H1 (cell line): Measurements from ENCODE around the gene BRCA1. TPM values are rescaled to one million over a fixed set of nuclear protein-coding genes. Genes with fewer than 3 reads are reported as not detected.
A peak's percentile ranks its signal among the peaks of the same experiment; 100 is the strongest.

Source experiments
- CTCF ChIA-PET: fragments of 300-600 bp; sonication (Branson Sonifier 250); formaldehyde crosslinking; loops from one replicate; lab custom pipeline; 2021; ENCODE audit not compliant: partially characterized antibody; lab: Charles Lee
- POLR2A ChIA-PET: fragments of 300-600 bp; sonication (Branson Sonifier 250); formaldehyde crosslinking; loops from one replicate; lab custom pipeline; 2021; ENCODE audit warnings: inconsistent platforms; ENCODE audit not compliant: partially characterized antibody; lab: Charles Lee
- DNase-seq, 2 experiments: peaks; one replicate each; pipeline versions ENCODE4 v3.0.0 to v3.0.0-alpha.2; 2010 to 2022; ENCODE audit warnings: low spot score in 2 of 2, low read depth in 1 of 2, mixed read lengths in 1 of 2
- FAIRE-seq: peaks from 2 replicates; lab custom pipeline; 2011; peaks lifted over from hg19 to GRCh38; lab: Jason Lieb, UNC
- H2AFZ ChIP-seq: 2 replicates; pipeline ENCODE4 v1.8.1; 2012; ENCODE audit warnings: low read length, inconsistent platforms
- H2AK5ac ChIP-seq: 2 replicates; pipeline ENCODE4 v1.6.1; 2013; ENCODE audit warnings: low read depth, low read length
- H2BK120ac ChIP-seq: replicated peaks from 2 replicates; pipeline ENCODE3; 2013; ENCODE audit warnings: low read depth, low read length, inconsistent platforms
- H2BK12ac ChIP-seq: 2 replicates; pipeline ENCODE4 v1.6.1; 2013; ENCODE audit warnings: low read depth, low read length
- H2BK15ac ChIP-seq: 2 replicates; pipeline ENCODE4 v1.6.1; 2013; ENCODE audit warnings: low read length
- H2BK20ac ChIP-seq: 2 replicates; pipeline ENCODE4 v1.6.1; 2013; ENCODE audit warnings: low read length
- H2BK5ac ChIP-seq: 2 replicates; pipeline ENCODE4 v1.6.1; 2013; ENCODE audit warnings: low read depth, low read length
- H3K14ac ChIP-seq: 2 replicates; pipeline ENCODE4 v1.6.1; 2013; ENCODE audit warnings: inconsistent platforms; ENCODE audit not compliant: insufficient read length
- H3K18ac ChIP-seq: 2 replicates; pipeline ENCODE4 v1.6.1; 2013; ENCODE audit warnings: low read length; ENCODE audit errors: extremely low read depth
- H3K23ac ChIP-seq: 2 replicates; pipeline ENCODE4 v1.6.1; 2013; ENCODE audit warnings: inconsistent platforms; ENCODE audit not compliant: insufficient read length
- H3K23me2 ChIP-seq: 2 replicates; pipeline ENCODE4 v1.6.1; 2013; ENCODE audit warnings: low read depth, low read length
- H3K27ac ChIP-seq: 2 replicates; pipeline ENCODE4 v1.6.1; 2011; ENCODE audit warnings: low read depth, low read length, inconsistent platforms
- H3K27me3 ChIP-seq, 4 experiments: replicated peaks in 1 of 4; 1 replicate in 1 of 4; 2 replicates in 3 of 4; pipeline versions ENCODE4 v1.6.1 to v1.8.1; 2011 to 2013; ENCODE audit warnings: low read length in 3 of 4, mild to moderate bottlenecking in 3 of 4, inconsistent platforms in 2 of 4, mixed read lengths in 2 of 4, moderate library complexity in 1 of 4; ENCODE audit not compliant: control insufficient read depth in 3 of 4, insufficient read depth in 3 of 4; ENCODE audit errors: extremely low read depth in 1 of 4
- H3K36me3 ChIP-seq, 4 experiments: 2 replicates each; pipeline versions ENCODE4 v1.6.1 to v1.8.1; 2011 to 2013; ENCODE audit warnings: mild to moderate bottlenecking in 4 of 4, low read length in 3 of 4, moderate library complexity in 2 of 4, control low read depth in 1 of 4, inconsistent platforms in 1 of 4; ENCODE audit not compliant: insufficient read depth in 4 of 4, control insufficient read depth in 2 of 4
- H3K4ac ChIP-seq: replicated peaks from 2 replicates; pipeline ENCODE3; 2013; ENCODE audit warnings: low read length, low read depth, mixed read lengths, inconsistent platforms; ENCODE audit not compliant: insufficient read length
- H3K4me1 ChIP-seq, 4 experiments: replicated peaks in 1 of 4; 1 replicate in 1 of 4; 2 replicates in 3 of 4; pipeline versions ENCODE4 v1.6.1 to v1.8.1; 2011 to 2013; ENCODE audit warnings: low read length in 3 of 4, inconsistent platforms in 2 of 4, mixed read lengths in 1 of 4; ENCODE audit not compliant: insufficient read depth in 4 of 4, control insufficient read depth in 3 of 4
- H3K4me2 ChIP-seq, 2 experiments: 2 replicates each; pipeline versions ENCODE4 v1.6.1 to v1.8.1; 2011 to 2013; ENCODE audit warnings: low read depth in 2 of 2, low read length in 2 of 2, control low read depth in 1 of 2, inconsistent platforms in 1 of 2, mild to moderate bottlenecking in 1 of 2; ENCODE audit not compliant: insufficient read depth in 1 of 2
- H3K4me3 ChIP-seq, 4 experiments: fragments of 200-600, 300-600 bp in 1 of 4; sonication (generic), shearing (Covaris generic), sonication (Bioruptor Twin) in 1 of 4; 2 replicates each; pipeline versions ENCODE4 v1.5.1 to v1.8.1; 2011 to 2016; ENCODE audit warnings: low read length in 4 of 4, low read depth in 3 of 4, control low read depth in 2 of 4, inconsistent platforms in 2 of 4, mild to moderate bottlenecking in 2 of 4, mixed read lengths in 1 of 4, moderate library complexity in 1 of 4; ENCODE audit not compliant: insufficient read depth in 2 of 4; ENCODE audit errors: extremely low read depth in 1 of 4
- H3K56ac ChIP-seq: replicated peaks from 2 replicates; pipeline ENCODE3; 2013; ENCODE audit warnings: low read depth, mild to moderate bottlenecking, mixed read lengths, low read length, inconsistent platforms; ENCODE audit not compliant: insufficient read length
- H3K79me1 ChIP-seq: 2 replicates; pipeline ENCODE4 v1.6.1; 2013; ENCODE audit warnings: low read depth, low read length, control low read depth
- H3K79me2 ChIP-seq, 2 experiments: 2 replicates each; pipeline versions ENCODE4 v1.6.1 to v1.8.1; 2012 to 2013; ENCODE audit warnings: low read length in 2 of 2, mild to moderate bottlenecking in 2 of 2, inconsistent platforms in 1 of 2; ENCODE audit not compliant: insufficient read depth in 2 of 2, control insufficient read depth in 1 of 2
- H3K9ac ChIP-seq, 4 experiments: replicated peaks in 1 of 4; 1 replicate in 1 of 4; 2 replicates in 3 of 4; pipeline versions ENCODE4 v1.6.1 to v1.8.1; 2011 to 2013; ENCODE audit warnings: low read depth in 3 of 4, low read length in 3 of 4, control low read depth in 2 of 4, mild to moderate bottlenecking in 2 of 4, moderate library complexity in 2 of 4, inconsistent platforms in 1 of 4; ENCODE audit errors: extremely low read depth in 1 of 4
- H3K9me3 ChIP-seq, 2 experiments: 2 replicates each; pipeline versions ENCODE4 v1.6.1 to v1.8.1; 2012 to 2013; ENCODE audit warnings: mild to moderate bottlenecking in 2 of 2, moderate library complexity in 2 of 2, control low read depth in 1 of 2, inconsistent platforms in 1 of 2, low read depth in 1 of 2, low read length in 1 of 2, mixed read lengths in 1 of 2; ENCODE audit not compliant: insufficient read depth in 2 of 2
- H4K20me1 ChIP-seq, 2 experiments: replicated peaks in 1 of 2; 2 replicates each; pipeline versions ENCODE3 to v1.8.1; 2011 to 2013; ENCODE audit warnings: inconsistent platforms in 2 of 2, low read length in 2 of 2, mild to moderate bottlenecking in 1 of 2; ENCODE audit not compliant: insufficient read depth in 2 of 2, control insufficient read depth in 1 of 2
- H4K5ac ChIP-seq: 2 replicates; pipeline ENCODE4 v1.6.1; 2013; ENCODE audit warnings: low read length, low read depth, mixed read lengths, inconsistent platforms; ENCODE audit not compliant: insufficient read length
- H4K8ac ChIP-seq: 2 replicates; pipeline ENCODE4 v1.8.0; 2013; ENCODE audit warnings: mild to moderate bottlenecking, moderate library complexity, low read length, inconsistent platforms; ENCODE audit not compliant: insufficient read depth; ENCODE audit errors: extremely low read depth
- H4K91ac ChIP-seq: replicated peaks from 2 replicates; pipeline ENCODE3; 2013; ENCODE audit warnings: low read length, mixed read lengths, inconsistent platforms; ENCODE audit not compliant: insufficient read length
- ASH2L ChIP-seq: fragments of 200-600, 300-600 bp; sonication (generic); IDR thresholded peaks from one replicate; pipeline ENCODE4 v1.7.1; 2017; ENCODE audit warnings: low read length
- CTCF ChIP-seq, 3 experiments: IDR thresholded peaks; 1 replicate in 2 of 3; 2 replicates in 1 of 3; pipeline versions ENCODE4 v1.5.1 to v1.6.1; 2011; ENCODE audit warnings: low read length in 3 of 3, mild to moderate bottlenecking in 3 of 3, inconsistent platforms in 2 of 3, low read depth in 1 of 3, moderate library complexity in 1 of 3; ENCODE audit not compliant: insufficient read depth in 1 of 3; ENCODE audit errors: control extremely low read depth in 1 of 3
- GABPA ChIP-seq: IDR thresholded peaks from 2 replicates; pipeline ENCODE4 v1.6.1; 2011; ENCODE audit warnings: mild to moderate bottlenecking, low read length, moderate library complexity, borderline replicate concordance; ENCODE audit not compliant: insufficient read depth
- KDM4A ChIP-seq: IDR thresholded peaks from one replicate; pipeline ENCODE4 v1.7.1; 2012; ENCODE audit warnings: low read depth, mild to moderate bottlenecking, moderate library complexity, low read length, inconsistent platforms; ENCODE audit not compliant: severe bottlenecking
- RAD21 ChIP-seq, 2 experiments: IDR thresholded peaks in 1 of 2; conservative IDR thresholded peaks in 1 of 2; 2 replicates each; pipeline ENCODE4 v1.6.1; 2011; ENCODE audit warnings: low read depth in 2 of 2, low read length in 2 of 2, improper control_type of control experiment in 1 of 2, inconsistent platforms in 1 of 2, mild to moderate bottlenecking in 1 of 2, moderate library complexity in 1 of 2
- YY1 ChIP-seq: IDR thresholded peaks from 2 replicates; pipeline ENCODE4 v1.6.1; 2011; ENCODE audit warnings: low read depth, mild to moderate bottlenecking, low read length
- WGBS, 2 experiments: shearing (Covaris generic) in 1 of 2; methylation state at CpG; one replicate each; pipeline versions ENCODE4 v1.1.6 to v1.1.7; 2013 to 2015; ENCODE audit warnings: low lambda C conversion rate in 2 of 2, mixed read lengths in 2 of 2, inconsistent platforms in 1 of 2, low coverage in 1 of 2, missing lambda C conversion rate in 1 of 2; ENCODE audit not compliant: insufficient replicate concordance in 2 of 2, insufficient coverage in 1 of 2, insufficient read length in 1 of 2; ENCODE audit errors: extremely low coverage in 1 of 2, missing lambda C conversion rate in 1 of 2; 5-methylcytosine and 5-hydroxymethylcytosine counted together
- polyA plus RNA-seq, 7 experiments: library from polyadenylated mRNA; depleted of rRNA in 3 of 7; stranded (reverse) in 5 of 7; unstranded in 2 of 7; fragments of >200 nt in 5 of 7; fragments of 200-250 nt in 2 of 7; gene quantifications; 1 replicate in 5 of 7; 2 replicates in 1 of 7; 4 replicates in 1 of 7; pipeline versions ENCODE4 v1.2.1 to v1.2.3, GENCODE V29; 2011 to 2013; ENCODE audit warnings: missing spikeins in 2 of 7, mixed read lengths in 2 of 7
- total RNA-seq: library from RNA; stranded (reverse); fragmentation: NEBNext Ultra II Directional; extraction: Animal tissue kit (Norgen Biotek cat#: 25700); gene quantifications from 2 replicates; pipeline ENCODE4 v1.2.1, GENCODE V29; 2021

BRCA1 gene
- total and polyA plus RNA-seq, 2 of the 8 experiments (the other 6 are each of a cell fraction or from before 2014, with no cell fraction given), result 30.7 to 39.2 TPM

- peaks cover 1 to 32% (median 22%) of the 10 kb centered on the region in 4 experiments for H3K4me1 ChIP-seq
- peak overlapping the region; percentile 72; the same call in 1 of the 2 replicates for H2BK12ac ChIP-seq
- FAIRE-seq (no peak), DNase-seq (no peak)
- H3K79me1 ChIP-seq, result no peaks in the 10 kb centered on the region
- H3K4me3 ChIP-seq, result peak overlapping the region in 1 of 4 experiments; percentile 1; a peak in 1 of 8 replicates
- H3K18ac ChIP-seq, result peak overlapping the region; percentile 85
- CTCF ChIA-PET, result interaction anchor here (0.6 to 3.7 kb wide), 13 partner anchors 8 to 42 kb away, joined by 3 to 21 read pairs (median 4); partner anchors contain the start of gene IFI35
- H3K9me3 ChIP-seq, result no peaks in the 10 kb centered on the region
- POLR2A ChIA-PET, result interaction anchor here (0.7 to 5.6 kb wide), 10 partner anchors 11 to 273 kb away, joined by 3 to 61 read pairs (median 6); partner anchors contain the start of genes IFI35, RND2, RPL27 and VAT1
- WGBS, 2 experiments, result 47% methylated on average over 5 of the region's 5 CpGs; no CpG with 5 or more reads in 1 of the 2 experiments
- H2BK15ac ChIP-seq, result no peak overlapping the region
- H4K20me1 ChIP-seq, result no peaks in the 10 kb centered on the region
- no peak overlapping the region for H3K56ac ChIP-seq
- no peak overlapping the region for H4K91ac ChIP-seq
- peak overlapping the region; percentile 6 for H4K5ac ChIP-seq
- H2BK20ac ChIP-seq, result 0 out of 2 replicates have a peak overlapping the region, but pooled peaks have one; percentile 3
- H3K27me3 ChIP-seq, result no peaks in the 10 kb centered on the region
- H2BK5ac ChIP-seq, result peak overlapping the region; percentile 40; the same call in 1 of the 2 replicates
- H4K8ac ChIP-seq, result no peak overlapping the region
- H3K79me2 ChIP-seq, result no peaks in the 10 kb centered on the region
- H2BK120ac ChIP-seq, result no peak overlapping the region
- TF ChIP-seq RAD21 (IDR thresholded peaks at IDR 0.05 in 1 of 2, conservative IDR thresholded peaks at IDR 0.05 in 1 of 2; ENCODE audit: low read depth in 2 of 2, low read length in 2 of 2) (peak; percentile 26 to 44; a peak in 3 of 4 replicates), CTCF (IDR thresholded peaks at IDR 0.05; ENCODE audit: control extremely low read depth in 1 of 3, insufficient read depth in 1 of 3, low read depth in 1 of 3, low read length in 3 of 3) (no peak), YY1 (0 out of 2 replicates have a peak, but pooled peaks have one; percentile 10), ASH2L (peak; percentile 27), KDM4A (no peak), GABPA (no peak)
- H3K4me2 ChIP-seq, result peak overlapping the region; percentile 50 to 60
- no peaks in the 10 kb centered on the region; a peak in 2 of 8 replicates for H3K36me3 ChIP-seq
- H3K4ac ChIP-seq, result no peak overlapping the region
- no peak overlapping the region for H2AK5ac ChIP-seq
- no peak overlapping the region for H3K9ac ChIP-seq
- H3K27ac ChIP-seq, result peak overlapping the region; percentile 49
- H3K14ac ChIP-seq, result no peak overlapping the region
- no peak overlapping the region for H2AFZ ChIP-seq
- H3K23ac ChIP-seq, result no peak overlapping the region
- H3K23me2 ChIP-seq, result peaks cover 2% of the 10 kb centered on the region; the same call in 1 of the 2 replicates
These were observed 83.0 kb downstream of the BRCA1 start for GRCh38 chr17:43042025-43042628.
